Ammon's horn (tissue), 1 donor: Measurements from ENCODE around the gene FRRS1L.

Experiments used
- DNase-seq: peaks from one replicate; pipeline ENCODE4 v3.0.0-alpha.2; 2016; ENCODE audit warnings: low spot score

The FRRS1L gene

GRCh38 chr9:109107402-109108240 is 59.4 kb downstream of the FRRS1L start:
- DNase-seq, result no peak

GRCh38 chr9:109101810-109102209 is 65.2 kb downstream of the FRRS1L start:
- no peak for DNase-seq

DNA sequence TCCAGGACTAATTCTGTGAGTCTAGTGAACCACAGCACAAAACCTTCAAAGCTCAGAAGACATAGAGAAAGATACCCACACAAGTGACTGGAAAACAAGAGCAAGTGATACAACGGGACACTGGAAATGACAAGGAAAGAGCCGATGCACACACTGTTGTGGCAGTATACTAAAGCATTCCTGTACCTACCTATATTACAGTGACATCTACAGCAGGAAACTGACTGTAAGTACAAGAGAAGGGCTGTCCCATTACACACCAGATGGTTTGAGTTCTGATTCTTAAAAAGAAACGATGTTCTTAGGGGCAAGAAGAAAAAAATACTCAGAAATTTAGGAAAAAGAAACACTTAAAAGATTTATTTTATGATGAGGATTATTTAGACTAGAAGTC is 65.8 kb downstream of the FRRS1L start:
- DNase-seq, result no peak

- DNase-seq, result no peak
Observed at GRCh38 chr9:109100543-109101201, 66.4 kb downstream of the FRRS1L start.

DNA sequence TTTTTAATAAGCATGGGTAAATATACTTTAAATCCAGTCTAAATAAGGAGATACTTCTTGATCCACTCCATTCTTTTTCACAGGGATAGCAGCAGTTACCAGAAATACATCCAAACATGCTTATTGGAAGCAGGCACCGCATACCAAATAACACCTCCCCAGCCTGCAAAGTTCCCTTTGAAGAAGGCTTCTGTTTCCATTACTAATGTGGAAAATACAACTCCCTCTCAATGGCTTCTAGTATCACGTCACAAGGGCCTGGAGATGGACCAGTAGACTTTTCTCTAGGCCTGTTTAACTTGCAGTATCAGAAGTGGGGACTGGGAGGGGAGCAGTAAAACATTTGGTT is 68.1 kb downstream of the FRRS1L start:
- DNase-seq, result no peak

GRCh38 chr9:109098171-109098959 is 68.7 kb downstream of the FRRS1L start:
- DNase-seq, result peak; percentile 61

GRCh38 chr9:109097146-109097545 is 69.9 kb downstream of the FRRS1L start:
- DNase-seq, result no peak

DNA sequence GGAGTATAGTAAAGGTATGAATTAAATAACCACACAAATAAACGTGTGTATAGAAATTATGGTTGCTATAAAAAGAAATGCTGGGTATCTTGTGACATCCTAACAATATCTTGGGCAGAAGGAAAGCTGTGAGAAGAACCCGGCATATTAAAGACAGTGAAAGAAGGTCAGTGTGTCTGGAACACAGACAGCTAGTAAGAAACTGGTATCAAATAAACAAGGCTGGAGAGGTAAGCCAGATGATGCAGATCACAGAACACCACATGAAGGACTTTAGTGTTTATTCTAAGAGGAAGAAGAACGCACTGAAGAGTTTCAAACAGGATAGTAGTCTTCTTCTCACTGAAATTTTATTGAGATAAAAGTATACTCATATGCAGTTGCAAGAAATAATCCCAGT is 71.7 kb downstream of the FRRS1L start:
- DNase-seq, result no peak

- no peak for DNase-seq
Observed at GRCh38 chr9:109094268-109094667, 72.8 kb downstream of the FRRS1L start.

- DNase-seq, result no peak
Observed at GRCh38 chr9:109092587-109092986, 74.5 kb downstream of the FRRS1L start.

DNA sequence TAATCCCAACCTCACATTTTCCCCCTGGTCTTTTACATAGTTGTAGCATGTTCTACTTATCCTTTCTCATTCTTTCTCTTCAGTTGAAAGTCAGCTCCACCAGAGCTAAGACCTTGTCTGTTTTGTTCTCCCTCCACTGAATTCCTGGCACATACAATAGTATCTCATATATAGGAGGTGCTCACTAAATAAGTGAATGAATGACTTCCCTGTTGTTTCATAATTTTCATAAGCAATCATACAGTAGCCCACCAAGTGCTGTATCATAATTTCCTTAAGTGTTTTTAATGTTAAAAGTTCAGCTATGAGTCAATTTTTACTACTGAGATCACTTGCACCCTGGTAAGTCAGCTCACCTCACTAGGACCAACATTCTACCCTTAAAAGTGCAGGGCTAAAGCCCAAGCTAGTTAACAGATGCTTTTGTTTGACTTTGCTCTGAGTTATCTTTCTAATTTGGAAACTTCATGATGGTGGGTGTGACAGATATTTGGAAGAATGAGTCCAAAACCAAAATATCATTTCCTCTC is 74.9 kb downstream of the FRRS1L start:
- no peak for DNase-seq

DNA sequence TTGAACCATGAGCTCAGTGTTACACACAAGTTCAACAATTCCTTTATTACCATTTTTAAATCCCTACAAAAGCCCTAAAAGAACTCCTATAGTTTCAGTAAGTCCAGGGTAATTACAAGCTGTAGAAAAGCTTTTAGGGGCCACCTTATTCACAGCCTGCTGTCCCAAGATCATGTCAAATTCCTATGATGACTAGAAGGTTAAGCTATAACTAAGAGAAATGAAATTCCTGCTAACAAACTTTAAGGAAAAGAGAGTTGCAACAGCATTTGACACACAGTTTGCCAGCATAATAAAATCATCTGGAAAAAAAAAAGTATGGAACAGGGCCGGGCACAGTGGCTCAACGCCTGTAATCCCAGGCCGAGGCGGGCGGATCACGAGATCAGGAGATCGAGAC is 78.8 kb downstream of the FRRS1L start:
- DNase-seq, result no peak

DNA sequence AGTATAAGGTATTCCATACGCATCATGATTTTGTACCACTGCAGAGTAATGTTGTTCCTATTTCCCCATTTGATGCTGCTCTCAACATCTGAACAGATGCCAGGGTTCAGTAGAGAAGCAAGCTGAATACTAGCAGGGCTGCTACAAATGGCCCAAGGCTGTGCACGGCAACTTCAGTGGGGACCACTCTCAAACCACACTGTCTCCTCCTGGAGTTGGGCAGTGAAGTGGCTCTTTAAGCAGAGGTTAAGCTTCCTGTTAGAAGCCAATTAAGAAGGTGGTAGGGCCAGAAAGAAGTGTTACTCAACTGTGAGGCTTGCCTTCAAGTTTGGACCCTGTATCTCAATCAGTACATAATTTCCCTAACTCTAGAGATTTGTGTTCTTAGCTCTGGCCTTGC is 79.3 kb downstream of the FRRS1L start:
- DNase-seq, result no peak

DNA sequence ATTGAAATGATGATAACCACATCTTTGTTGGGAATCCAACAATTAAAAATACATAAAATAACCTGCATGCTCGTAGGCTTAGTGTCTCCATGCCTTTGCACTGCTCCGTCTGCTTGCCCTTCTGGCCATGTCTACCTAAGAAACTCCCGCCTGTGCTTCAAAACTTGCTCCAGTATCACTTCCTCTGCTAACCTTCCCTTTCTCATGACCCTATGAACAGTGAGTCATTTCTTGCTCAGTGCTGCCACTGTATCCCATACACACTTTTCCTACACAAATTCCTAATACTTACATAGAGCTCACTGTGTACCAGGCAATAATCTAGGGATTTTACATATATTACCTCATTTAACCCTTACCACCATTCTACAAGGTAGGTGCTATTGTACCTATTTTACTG is 80.8 kb downstream of the FRRS1L start:
- peak; percentile 14 for DNase-seq

DNA sequence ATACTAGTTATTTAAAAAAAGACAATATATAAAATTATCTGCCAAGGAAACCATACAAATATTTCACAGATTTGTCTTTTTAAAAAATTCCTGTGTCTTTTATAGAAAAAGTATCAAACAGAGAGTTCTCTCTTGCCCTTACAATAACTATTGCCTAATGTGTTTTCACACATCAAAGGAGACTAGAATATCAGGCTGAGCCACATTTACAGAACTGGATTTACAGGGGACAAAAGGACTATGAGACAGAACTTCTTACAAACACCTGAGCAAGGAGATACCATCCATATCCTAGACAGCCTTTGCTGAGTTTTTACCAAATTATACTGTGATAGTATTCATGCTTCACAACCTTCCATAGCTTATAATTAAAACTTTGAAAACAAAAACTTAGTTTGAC is 81.5 kb downstream of the FRRS1L start:
- DNase-seq, result no peak

DNA sequence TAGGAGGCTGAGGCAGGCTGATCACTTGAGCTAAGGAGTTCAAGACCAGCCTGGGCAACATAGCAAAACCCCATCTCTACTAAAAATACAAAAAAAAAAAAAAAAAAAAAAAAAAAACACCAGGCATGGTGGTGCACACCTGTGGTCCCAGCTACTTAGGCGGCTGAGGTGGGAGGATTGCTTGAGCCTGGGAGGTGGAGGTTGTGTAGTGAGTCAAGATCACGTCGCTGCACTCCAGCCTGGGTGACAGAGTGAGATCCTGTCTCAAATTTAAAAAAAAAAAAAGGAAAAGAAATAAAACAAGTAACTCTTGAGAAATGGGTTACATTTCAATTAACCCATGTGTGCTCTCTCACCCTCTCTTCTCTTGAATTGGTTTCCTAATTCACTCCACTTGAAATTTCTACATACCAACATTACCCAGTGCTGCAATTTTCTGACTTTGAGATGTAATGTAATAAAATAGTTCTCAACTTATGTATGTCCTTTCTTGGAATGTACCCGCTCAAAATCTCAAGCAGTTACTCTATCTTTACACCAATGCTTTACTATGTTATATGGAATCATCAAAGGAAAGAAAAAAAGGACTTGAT is 83.1 kb downstream of the FRRS1L start:
- no peak for DNase-seq

DNA sequence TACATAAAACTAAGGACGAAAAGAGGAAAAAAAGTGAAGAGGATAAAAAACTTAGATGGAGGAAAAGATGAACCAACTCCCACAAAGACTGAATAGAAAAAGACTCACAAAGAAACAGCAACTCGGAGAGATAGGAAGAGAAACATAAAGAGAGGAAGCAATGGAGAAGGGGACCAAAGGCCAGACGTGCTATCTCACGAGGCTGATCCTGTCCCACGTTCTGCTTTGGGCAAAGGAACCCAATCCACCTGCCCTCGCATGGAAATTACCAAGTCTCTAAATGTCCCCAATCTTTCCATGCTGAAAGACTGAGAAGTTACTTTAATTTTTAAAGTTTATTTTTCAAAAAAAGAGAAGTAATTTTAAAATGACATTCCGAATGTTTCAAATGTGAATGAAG is 83.9 kb downstream of the FRRS1L start:
- DNase-seq, result no peak

- DNase-seq, result no peak
Observed at GRCh38 chr9:109082091-109082620, 84.9 kb downstream of the FRRS1L start.
